Lower leg skin (tissue), 3 donors: ENCODE results near the gene B4GALT2.

Experiments
- CTCF ChIP-seq, 3 donors: fragments of 450-650 bp; IDR thresholded peaks; one replicate each; pipeline ENCODE4 v1.5.1; 2016; ENCODE audit warnings: antibody characterized with exemption in 3 of 3, mild to moderate bottlenecking in 3 of 3, moderate library complexity in 2 of 3
- POLR2A ChIP-seq, 2 donors: fragments of 450-650 bp; IDR thresholded peaks; one replicate each; pipeline ENCODE4 v1.6.1; 2016 to 2017; ENCODE audit warnings: antibody characterized with exemption in 2 of 2, mild to moderate bottlenecking in 1 of 2, moderate library complexity in 1 of 2

GRCh38 chr1:43952731-43953346 lies 26.2 kb upstream of the B4GALT2 start:
- TF ChIP-seq CTCF (IDR thresholded peaks at IDR 0.05) (no peak), POLR2A (IDR thresholded peaks at IDR 0.05) (no peak)
